IMR-90 (cell line): Measurements from ENCODE around the gene ARHGEF17.

Experiments used
- BHLHE40 ChIP-seq: fragments of 150-350 bp; IDR thresholded peaks from 2 replicates; pipeline ENCODE4 v1.6.1; 2016; ENCODE audit warnings: mild to moderate bottlenecking, low read depth, low read length
- FOS ChIP-seq: fragments of 150-350 bp; IDR thresholded peaks from 2 replicates; pipeline ENCODE4 v1.6.1; 2016; ENCODE audit warnings: low read depth, low read length
- MXI1 ChIP-seq: IDR thresholded peaks from 2 replicates; pipeline ENCODE4 v1.6.1; 2012; ENCODE audit warnings: low read depth, mild to moderate bottlenecking, low read length, moderate library complexity, borderline replicate concordance
- POLR2A ChIP-seq: IDR thresholded peaks from 2 replicates; pipeline ENCODE4 v1.6.1; 2012; ENCODE audit warnings: mild to moderate bottlenecking, low read depth, low read length
- RFX5 ChIP-seq: IDR thresholded peaks from 2 replicates; pipeline ENCODE4 v1.8.0; 2012; ENCODE audit warnings: low read depth, mild to moderate bottlenecking, low read length, moderate library complexity
- TF ChIP-seq, protein P1 (sequence below): conservative IDR thresholded peaks from 2 replicates; pipeline ENCODE4 v1.5.1; 2012; ENCODE audit warnings: mild to moderate bottlenecking, low read depth, low read length, improper control_type of control experiment
- TF ChIP-seq, protein P2 (sequence below): fragments of 150-350 bp; IDR thresholded peaks from 2 replicates; pipeline ENCODE4 v1.6.1; 2017; ENCODE audit warnings: mild to moderate bottlenecking, antibody characterized with exemption, low read length, low read depth

DNA sequence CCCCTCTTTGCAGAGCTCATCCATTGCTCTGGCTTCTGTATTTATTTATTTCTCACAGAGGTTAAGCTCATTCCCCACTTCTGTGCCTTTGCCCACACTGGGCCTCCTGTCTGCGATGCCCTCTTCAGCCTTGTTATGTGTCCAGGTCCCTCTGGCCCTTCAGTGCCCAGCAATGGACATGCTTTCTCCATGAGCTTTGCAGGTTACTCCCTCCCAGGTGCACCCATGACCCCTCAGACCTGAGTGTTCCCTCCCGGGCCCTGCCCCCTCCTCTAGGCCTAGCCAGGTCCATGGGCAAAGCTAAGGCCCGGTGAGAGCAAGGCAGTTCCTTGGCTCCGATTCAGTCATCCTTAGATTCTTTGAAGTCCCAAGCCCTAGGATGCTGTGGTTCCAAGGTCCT, 17.5 kb upstream of the ARHGEF17 start:
- TF ChIP-seq, protein P1, sequence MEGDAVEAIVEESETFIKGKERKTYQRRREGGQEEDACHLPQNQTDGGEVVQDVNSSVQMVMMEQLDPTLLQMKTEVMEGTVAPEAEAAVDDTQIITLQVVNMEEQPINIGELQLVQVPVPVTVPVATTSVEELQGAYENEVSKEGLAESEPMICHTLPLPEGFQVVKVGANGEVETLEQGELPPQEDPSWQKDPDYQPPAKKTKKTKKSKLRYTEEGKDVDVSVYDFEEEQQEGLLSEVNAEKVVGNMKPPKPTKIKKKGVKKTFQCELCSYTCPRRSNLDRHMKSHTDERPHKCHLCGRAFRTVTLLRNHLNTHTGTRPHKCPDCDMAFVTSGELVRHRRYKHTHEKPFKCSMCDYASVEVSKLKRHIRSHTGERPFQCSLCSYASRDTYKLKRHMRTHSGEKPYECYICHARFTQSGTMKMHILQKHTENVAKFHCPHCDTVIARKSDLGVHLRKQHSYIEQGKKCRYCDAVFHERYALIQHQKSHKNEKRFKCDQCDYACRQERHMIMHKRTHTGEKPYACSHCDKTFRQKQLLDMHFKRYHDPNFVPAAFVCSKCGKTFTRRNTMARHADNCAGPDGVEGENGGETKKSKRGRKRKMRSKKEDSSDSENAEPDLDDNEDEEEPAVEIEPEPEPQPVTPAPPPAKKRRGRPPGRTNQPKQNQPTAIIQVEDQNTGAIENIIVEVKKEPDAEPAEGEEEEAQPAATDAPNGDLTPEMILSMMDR: no peak
- TF ChIP-seq, protein P2, sequence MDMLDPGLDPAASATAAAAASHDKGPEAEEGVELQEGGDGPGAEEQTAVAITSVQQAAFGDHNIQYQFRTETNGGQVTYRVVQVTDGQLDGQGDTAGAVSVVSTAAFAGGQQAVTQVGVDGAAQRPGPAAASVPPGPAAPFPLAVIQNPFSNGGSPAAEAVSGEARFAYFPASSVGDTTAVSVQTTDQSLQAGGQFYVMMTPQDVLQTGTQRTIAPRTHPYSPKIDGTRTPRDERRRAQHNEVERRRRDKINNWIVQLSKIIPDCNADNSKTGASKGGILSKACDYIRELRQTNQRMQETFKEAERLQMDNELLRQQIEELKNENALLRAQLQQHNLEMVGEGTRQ: no peak
- TF ChIP-seq POLR2A: no peak
- no peak for TF ChIP-seq RFX5
- no peak for TF ChIP-seq FOS
- no peak for TF ChIP-seq BHLHE40
- TF ChIP-seq MXI1: no peak
